NCI-H1436 (cell line): Measurements from ENCODE around the gene NOXA1.
"Not testable (repeated sequence)": the region's sequence is repeated elsewhere in the genome, so short reads cannot be mapped to it uniquely, and the experiment has no call there.

ENCODE experiments used
- DNase-seq: peaks from one replicate; lab custom pipeline; 2025; lab: John Stamatoyannopoulos, UW

NOXA1 gene

GRCh38 chr9:137406085-137406760, 17.0 kb upstream of the NOXA1 start:
- no peak for DNase-seq

- DNase-seq: peak; percentile 20
Measured at GRCh38 chr9:137406876-137407589, 16.2 kb upstream of the NOXA1 start.

GRCh38 chr9:137407590-137408300, 15.4 kb upstream of the NOXA1 start:
- no peak for DNase-seq

GRCh38 chr9:137408651-137409405, 14.4 kb upstream of the NOXA1 start:
- DNase-seq: no peak

GRCh38 chr9:137409515-137409914, 13.7 kb upstream of the NOXA1 start:
- no peak for DNase-seq

GRCh38 chr9:137410236-137410890, 12.8 kb upstream of the NOXA1 start:
- not testable (repeated sequence) for DNase-seq

GRCh38 chr9:137410891-137411249, 12.3 kb upstream of the NOXA1 start:
- DNase-seq: no peak

- no peak for DNase-seq
Measured at GRCh38 chr9:137411260-137411644, 11.9 kb upstream of the NOXA1 start.

- DNase-seq: no peak
Measured at GRCh38 chr9:137411645-137412380, 11.4 kb upstream of the NOXA1 start.

GRCh38 chr9:137412431-137412830, 10.8 kb upstream of the NOXA1 start:
- no peak for DNase-seq

- no peak for DNase-seq
Measured at GRCh38 chr9:137415451-137415850, 7.7 kb upstream of the NOXA1 start.

- no peak for DNase-seq
Measured at GRCh38 chr9:137416006-137416562, 7.1 kb upstream of the NOXA1 start.

GRCh38 chr9:137416563-137417151, 6.5 kb upstream of the NOXA1 start:
- no peak for DNase-seq

- no peak for DNase-seq
Measured at GRCh38 chr9:137417161-137418021, 5.8 kb upstream of the NOXA1 start.

- no peak for DNase-seq
Measured at GRCh38 chr9:137421838-137422603, 1.2 kb upstream of the NOXA1 start.

- no peak for DNase-seq
Measured at GRCh38 chr9:137423514-137424291, 510 bp downstream of the NOXA1 start.

GRCh38 chr9:137426018-137426681, 3.0 kb downstream of the NOXA1 start:
- DNase-seq: no peak
